Measurements from ENCODE around the gene FOXN3.

Gene FOXN3

GRCh38 chr14:89197623-89198022 is 219.4 kb downstream of the FOXN3 start:
- DNase-seq (ENCODE audit: low read depth, low spot score) = no peak

GRCh38 chr14:89196545-89196944 is 220.5 kb downstream of the FOXN3 start:
- DNase-seq (ENCODE audit: low read depth, low spot score) = no peak

- no peak for DNase-seq (ENCODE audit: low read depth, low spot score)
Observed at GRCh38 chr14:89194376-89194775, 222.7 kb downstream of the FOXN3 start.

GRCh38 chr14:89190765-89191513 is 226.1 kb downstream of the FOXN3 start:
- peak; percentile 83 for DNase-seq (ENCODE audit: low read depth, low spot score)

GRCh38 chr14:89188492-89188891 is 228.5 kb downstream of the FOXN3 start:
- no peak for DNase-seq (ENCODE audit: low read depth, low spot score)

- no peak for DNase-seq (ENCODE audit: low read depth, low spot score)
Observed at GRCh38 chr14:89187501-89187900, 229.5 kb downstream of the FOXN3 start.

GRCh38 chr14:89186856-89187376 is 230.1 kb downstream of the FOXN3 start:
- DNase-seq (ENCODE audit: low read depth, low spot score) = peak; percentile 68

GRCh38 chr14:89185919-89186855 is 230.8 kb downstream of the FOXN3 start:
- peak; percentile 78 for DNase-seq (ENCODE audit: low read depth, low spot score)

GRCh38 chr14:89184952-89185351 is 232.1 kb downstream of the FOXN3 start:
- DNase-seq (ENCODE audit: low read depth, low spot score) = no peak

- DNase-seq (ENCODE audit: low read depth, low spot score) = no peak
Observed at GRCh38 chr14:89182326-89182725, 234.7 kb downstream of the FOXN3 start.

GRCh38 chr14:89180546-89180945 is 236.5 kb downstream of the FOXN3 start:
- DNase-seq (ENCODE audit: low read depth, low spot score) = no peak

- DNase-seq (ENCODE audit: low read depth, low spot score) = no peak
Observed at GRCh38 chr14:89179891-89180404, 237.1 kb downstream of the FOXN3 start.

- no peak for DNase-seq (ENCODE audit: low read depth, low spot score)
Observed at GRCh38 chr14:89178800-89179535, 238.1 kb downstream of the FOXN3 start.

GRCh38 chr14:89178376-89178775 is 238.7 kb downstream of the FOXN3 start:
- no peak for DNase-seq (ENCODE audit: low read depth, low spot score)

GRCh38 chr14:89175881-89176799 is 240.9 kb downstream of the FOXN3 start:
- DNase-seq (ENCODE audit: low read depth, low spot score) = no peak

- no peak for DNase-seq (ENCODE audit: low read depth, low spot score)
Observed at GRCh38 chr14:89171628-89172027, 245.4 kb downstream of the FOXN3 start.

- no peak for DNase-seq (ENCODE audit: low read depth, low spot score)
Observed at GRCh38 chr14:89171168-89171567, 245.9 kb downstream of the FOXN3 start.

GRCh38 chr14:89167705-89168104 is 249.3 kb downstream of the FOXN3 start:
- no peak for DNase-seq (ENCODE audit: low read depth, low spot score)

GRCh38 chr14:89166633-89167032 is 250.4 kb downstream of the FOXN3 start:
- DNase-seq (ENCODE audit: low read depth, low spot score) = no peak

All from ELF-1 (cell line).